Dendritic cell treated with granulocyte-macrophage colony-stimulating factor and Interleukin-4, amounts not matched to agents 40 ng/mL and 50 ng/mL, for 4 days (primary cell): ENCODE measurements around the gene CCNI.
"Not testable (repeated sequence)": the region's sequence is repeated elsewhere in the genome, so short reads cannot be mapped to it uniquely, and the experiment has no call there.

Experiments
- H3K27ac Mint-ChIP-seq: one replicate; pipeline ENCODE4 v1.8.0; 2022; ENCODE audit warnings: mild to moderate bottlenecking, mixed read lengths
- H3K27me3 Mint-ChIP-seq: one replicate; pipeline ENCODE4 v1.8.0; 2022; ENCODE audit warnings: mild to moderate bottlenecking, mixed read lengths
- H3K36me3 Mint-ChIP-seq: one replicate; pipeline ENCODE4 v1.8.0; 2022; ENCODE audit warnings: low read depth, mixed read lengths
- H3K4me1 Mint-ChIP-seq: one replicate; pipeline ENCODE4 v1.8.0; 2022; ENCODE audit warnings: low read depth, mixed read lengths
- H3K4me3 Mint-ChIP-seq: one replicate; pipeline ENCODE4 v1.8.0; 2022; ENCODE audit warnings: mild to moderate bottlenecking, moderate library complexity, mixed read lengths
- H3K9me3 Mint-ChIP-seq: one replicate; pipeline ENCODE4 v1.8.0; 2022; ENCODE audit warnings: mixed read lengths
- intact Hi-C: fragments of 100-400 bp; cut with micrococcal nuclease; formaldehyde crosslinking; loops from one replicate; pipeline ENCODE4 v1.15.0; 2022

Gene CCNI

GRCh38 chr4:77074381-77074831 is 1.4 kb downstream of the CCNI start:
- intact Hi-C loops, result loop anchor here (2.0 kb wide), 1 partner anchor 122 kb away; no protein-coding TSS in a partner anchor
- Mint-ChIP-seq H3K27ac (no peak overlapping the region), H3K27me3 (no peaks in the 10 kb centered on the region), H3K4me3 (no peak overlapping the region), H3K9me3 (no peaks in the 10 kb centered on the region), H3K36me3 (peaks cover 22% of the 10 kb centered on the region), H3K4me1 (peaks cover 39% of the 10 kb centered on the region)

GRCh38 chr4:77073981-77074380 is 1.8 kb downstream of the CCNI start:
- Mint-ChIP-seq H3K4me1 (peaks cover 40% of the 10 kb centered on the region), H3K27me3 (no peaks in the 10 kb centered on the region), H3K27ac (no peak overlapping the region), H3K4me3 (no peak overlapping the region), H3K36me3 (peaks cover 23% of the 10 kb centered on the region), H3K9me3 (no peaks in the 10 kb centered on the region)
- intact Hi-C loops, result loop anchor here (2.0 kb wide), 1 partner anchor 123 kb away; no protein-coding TSS in a partner anchor

DNA sequence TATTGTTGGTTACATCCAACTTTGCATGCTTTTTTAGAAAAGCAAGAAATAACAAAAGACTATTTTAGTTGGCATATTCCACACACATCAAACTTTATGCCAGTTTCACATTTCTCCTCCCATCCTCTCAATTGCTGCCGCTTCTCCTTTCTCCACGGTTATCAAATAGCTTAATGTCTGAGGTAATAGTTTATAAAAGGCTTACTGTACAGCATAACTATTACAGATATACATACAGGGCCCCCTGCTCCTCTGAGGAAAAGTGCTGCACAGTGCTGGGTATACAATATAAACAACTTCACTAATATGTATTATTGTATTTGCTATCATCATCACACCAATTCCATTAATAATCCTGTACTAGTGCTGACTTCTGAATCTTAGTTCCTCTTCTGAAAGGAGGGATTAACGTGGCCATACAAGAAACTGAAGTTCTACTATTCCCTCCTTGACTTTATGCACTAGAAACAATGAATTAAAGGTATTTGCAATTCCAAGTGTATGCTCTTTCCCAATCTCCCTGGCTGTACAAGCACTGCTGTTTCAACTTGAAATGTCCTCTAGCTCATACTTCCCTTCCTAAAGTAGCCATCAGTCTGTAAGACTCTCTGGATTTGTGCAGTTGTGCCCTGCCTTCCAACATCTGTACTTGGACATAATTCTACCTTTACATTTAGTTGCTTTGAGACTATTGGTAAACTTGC is 2.5 kb downstream of the CCNI start:
- intact Hi-C loops, result no loop called here
- Mint-ChIP-seq H3K27me3 (no peaks in the 10 kb centered on the region), H3K27ac (no peak overlapping the region), H3K9me3 (no peaks in the 10 kb centered on the region), H3K36me3 (peaks cover 30% of the 10 kb centered on the region), H3K4me3 (no peak overlapping the region), H3K4me1 (peaks cover 45% of the 10 kb centered on the region)

- Mint-ChIP-seq H3K36me3 (peaks cover 40% of the 10 kb centered on the region), H3K27me3 (no peaks in the 10 kb centered on the region), H3K27ac (no peak overlapping the region), H3K4me1 (peaks cover 40% of the 10 kb centered on the region), H3K9me3 (no peaks in the 10 kb centered on the region), H3K4me3 (no peak overlapping the region)
- intact Hi-C loops, result no loop called here
Measured at GRCh38 chr4:77072195-77072753, 3.5 kb downstream of the CCNI start.

DNA sequence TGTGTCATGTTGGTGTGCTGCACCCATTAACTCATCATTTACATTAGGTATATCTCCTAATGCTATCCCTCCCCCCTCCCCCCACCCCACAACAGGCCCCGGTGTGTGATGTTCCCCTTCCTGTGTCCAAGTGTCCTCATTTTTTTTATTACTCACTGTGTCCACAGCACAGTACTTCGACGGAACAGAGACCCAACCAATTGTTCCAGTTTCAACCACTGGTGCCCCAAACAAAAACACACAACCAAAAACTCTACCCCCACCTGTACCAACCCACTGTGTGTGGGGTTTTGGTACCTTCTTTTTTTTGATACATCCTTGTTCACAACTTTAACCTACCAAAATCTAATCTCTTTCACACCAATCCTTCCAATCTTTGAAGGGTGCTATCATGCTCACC is 6.3 kb downstream of the CCNI start:
- H3K27me3 Mint-ChIP-seq, H3K9me3 Mint-ChIP-seq, intact Hi-C loops, H3K4me3 Mint-ChIP-seq, H3K27ac Mint-ChIP-seq: not testable (repeated sequence)
- H3K36me3 Mint-ChIP-seq, result peaks cover 64% of the 10 kb centered on the region
- H3K4me1 Mint-ChIP-seq, result peaks cover 38% of the 10 kb centered on the region

GRCh38 chr4:77065382-77065781 is 10.4 kb downstream of the CCNI start:
- Mint-ChIP-seq H3K27ac (no peak overlapping the region), H3K36me3 (peaks cover 93% of the 10 kb centered on the region)

GRCh38 chr4:77062856-77063255 is 12.9 kb downstream of the CCNI start:
- no peaks in the 10 kb centered on the region for H3K9me3 Mint-ChIP-seq
- intact Hi-C loops, result no loop called here
- H3K4me1 Mint-ChIP-seq, result peaks cover 9% of the 10 kb centered on the region
- no peak overlapping the region for H3K4me3 Mint-ChIP-seq
- no peak overlapping the region for H3K27ac Mint-ChIP-seq
- H3K36me3 Mint-ChIP-seq, result peaks cover 93% of the 10 kb centered on the region
- H3K27me3 Mint-ChIP-seq, result no peaks in the 10 kb centered on the region

More at GRCh38 chr4:77065382-77065781, 10.4 kb downstream of the CCNI start:
- Mint-ChIP-seq H3K9me3 (no peaks in the 10 kb centered on the region), H3K4me1 (peaks cover 31% of the 10 kb centered on the region), H3K4me3 (no peak overlapping the region), H3K27me3 (no peaks in the 10 kb centered on the region)
- intact Hi-C loops, result no loop called here

DNA sequence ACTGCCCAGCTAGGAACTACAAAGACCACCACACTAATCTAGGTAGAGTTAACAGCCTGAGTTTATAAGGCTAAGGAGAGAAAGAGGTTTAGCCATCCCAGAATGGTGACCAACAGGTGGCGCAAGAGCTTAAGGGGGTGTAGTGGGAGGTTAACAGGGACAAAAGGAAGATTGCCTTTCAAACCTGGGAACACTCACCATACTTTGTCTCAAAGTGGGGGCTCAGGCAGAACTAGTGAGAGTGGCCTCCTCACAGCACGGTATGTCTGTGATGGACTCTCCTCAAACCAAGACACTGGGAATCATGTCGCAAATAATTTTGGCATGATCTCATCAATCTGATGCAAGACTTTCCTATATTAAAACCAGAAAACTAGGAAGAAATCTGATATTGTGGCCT is 23.4 kb downstream of the CCNI start:
- H3K27ac Mint-ChIP-seq, result no peak overlapping the region
- H3K4me3 Mint-ChIP-seq, result no peak overlapping the region
- no peaks in the 10 kb centered on the region for H3K4me1 Mint-ChIP-seq
- H3K9me3 Mint-ChIP-seq, result no peaks in the 10 kb centered on the region
- peaks cover 88% of the 10 kb centered on the region for H3K36me3 Mint-ChIP-seq
- no peaks in the 10 kb centered on the region for H3K27me3 Mint-ChIP-seq
- intact Hi-C loops, result loop anchor here (2.0 kb wide), 1 partner anchor 150 kb away; no protein-coding TSS in a partner anchor

GRCh38 chr4:77050962-77051361 is 24.8 kb downstream of the CCNI start:
- H3K27me3 Mint-ChIP-seq, result no peaks in the 10 kb centered on the region
- H3K27ac Mint-ChIP-seq, result no peak overlapping the region
- no peaks in the 10 kb centered on the region for H3K9me3 Mint-ChIP-seq
- intact Hi-C loops, result no loop called here
- H3K36me3 Mint-ChIP-seq, result peaks cover 88% of the 10 kb centered on the region
- H3K4me3 Mint-ChIP-seq, result no peak overlapping the region
- H3K4me1 Mint-ChIP-seq, result no peaks in the 10 kb centered on the region

GRCh38 chr4:77047037-77047436 is 28.8 kb downstream of the CCNI start:
- no peak overlapping the region for H3K27ac Mint-ChIP-seq
- intact Hi-C loops, result no loop called here
- no peaks in the 10 kb centered on the region for H3K27me3 Mint-ChIP-seq
- no peaks in the 10 kb centered on the region for H3K9me3 Mint-ChIP-seq
- H3K36me3 Mint-ChIP-seq, result peaks cover 81% of the 10 kb centered on the region
- H3K4me3 Mint-ChIP-seq, result no peak overlapping the region
- H3K4me1 Mint-ChIP-seq, result peaks cover 5% of the 10 kb centered on the region

DNA sequence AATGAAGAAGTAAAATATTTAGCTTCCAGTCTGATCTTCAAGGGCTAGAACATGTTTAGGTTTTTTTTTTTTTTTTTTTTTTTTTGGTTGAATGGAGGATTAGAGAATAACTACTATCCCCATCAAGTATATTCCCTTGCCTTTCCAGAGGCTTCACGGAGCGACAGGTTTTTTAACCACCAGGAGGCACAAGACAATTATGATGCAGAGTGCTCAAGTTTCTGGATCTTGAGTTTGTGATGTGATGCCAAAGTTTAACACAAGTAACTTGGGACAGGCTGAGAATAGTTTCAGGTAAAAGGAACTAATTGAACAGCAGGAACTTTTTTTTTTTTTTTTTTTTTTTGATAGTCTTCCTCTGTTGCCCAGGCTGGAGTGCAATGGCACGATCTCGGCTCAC is 30.3 kb downstream of the CCNI start:
- intact Hi-C loops, result no loop called here
- no peaks in the 10 kb centered on the region for H3K9me3 Mint-ChIP-seq
- H3K27me3 Mint-ChIP-seq, result no peaks in the 10 kb centered on the region
- peaks cover 65% of the 10 kb centered on the region for H3K36me3 Mint-ChIP-seq
- H3K4me3 Mint-ChIP-seq, result no peak overlapping the region
- H3K4me1 Mint-ChIP-seq, result peaks cover 8% of the 10 kb centered on the region
- no peak overlapping the region for H3K27ac Mint-ChIP-seq

DNA sequence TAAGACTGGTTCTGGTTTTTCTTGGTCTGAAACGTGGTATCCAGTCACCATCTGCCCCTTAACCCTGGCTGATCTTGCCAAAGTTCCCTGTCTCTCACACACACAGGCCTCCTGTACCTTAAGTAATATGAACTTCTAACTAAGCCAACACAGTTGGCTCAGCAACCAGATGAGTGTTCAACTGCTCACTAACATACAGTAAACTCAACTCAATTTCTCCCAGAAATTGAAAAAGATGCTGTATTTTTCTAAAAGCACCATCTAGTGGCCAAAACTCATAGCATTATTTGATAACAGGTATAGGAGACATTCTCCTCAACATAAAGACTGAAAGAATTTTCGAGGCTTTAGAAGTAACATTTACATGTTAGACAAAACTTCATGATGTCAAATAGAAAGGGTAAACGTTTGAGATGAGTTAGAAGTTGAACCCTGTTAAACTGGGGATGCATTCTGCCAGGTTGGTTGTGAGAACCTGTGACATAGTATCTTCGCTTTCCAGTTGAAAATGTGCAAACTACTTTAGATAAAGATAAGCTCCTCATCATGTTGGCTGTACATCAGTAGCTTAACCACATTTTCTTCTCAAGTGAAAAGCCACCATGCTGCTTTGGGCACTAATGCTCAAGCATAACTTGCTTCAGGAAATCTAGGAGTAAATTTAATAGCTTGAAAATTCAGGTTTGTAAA is 31.2 kb downstream of the CCNI start:
- peaks cover 56% of the 10 kb centered on the region for H3K36me3 Mint-ChIP-seq
- H3K4me3 Mint-ChIP-seq, result no peak overlapping the region
- H3K27ac Mint-ChIP-seq, result no peak overlapping the region
- no peaks in the 10 kb centered on the region for H3K27me3 Mint-ChIP-seq
- intact Hi-C loops, result loop anchor here (5.0 kb wide), 2 partner anchors 37 to 92 kb away; no protein-coding TSS in a partner anchor
- no peaks in the 10 kb centered on the region for H3K9me3 Mint-ChIP-seq
- H3K4me1 Mint-ChIP-seq, result peaks cover 17% of the 10 kb centered on the region

GRCh38 chr4:77043507-77044136 is 32.2 kb downstream of the CCNI start:
- intact Hi-C loops, result loop anchor here (5.0 kb wide), 2 partner anchors 36 to 91 kb away; no protein-coding TSS in a partner anchor
- Mint-ChIP-seq H3K4me1 (peaks cover 27% of the 10 kb centered on the region), H3K27me3 (no peaks in the 10 kb centered on the region), H3K27ac (no peak overlapping the region), H3K36me3 (peaks cover 53% of the 10 kb centered on the region), H3K4me3 (no peak overlapping the region), H3K9me3 (no peaks in the 10 kb centered on the region)
